Measurements from ENCODE around the gene HELQ. TPM values are rescaled to one million over a fixed set of nuclear protein-coding genes. Genes with fewer than 3 reads are reported as not detected.

The HELQ gene
- total RNA-seq, 1 donor from 2014 or later = 12.2 TPM

GRCh38 chr4:83371235-83371634 is 84.4 kb downstream of the HELQ start:
- no peak for DNase-seq (ENCODE audit: low read depth, low spot score)

- no peak for DNase-seq (ENCODE audit: low read depth, low spot score)
Observed at GRCh38 chr4:83370640-83370906, 85.0 kb downstream of the HELQ start.

- DNase-seq (ENCODE audit: low read depth, low spot score) = no peak
Observed at GRCh38 chr4:83369831-83370639, 85.6 kb downstream of the HELQ start.

- no peak for DNase-seq (ENCODE audit: low read depth, low spot score)
Observed at GRCh38 chr4:83364312-83364711, 91.3 kb downstream of the HELQ start.

- DNase-seq (ENCODE audit: low read depth, low spot score) = no peak
Observed at GRCh38 chr4:83362492-83363329, 92.9 kb downstream of the HELQ start.

GRCh38 chr4:83361416-83362103 is 94.1 kb downstream of the HELQ start:
- DNase-seq (ENCODE audit: low read depth, low spot score) = no peak

- no peak for DNase-seq (ENCODE audit: low read depth, low spot score)
Observed at GRCh38 chr4:83360018-83360417, 95.6 kb downstream of the HELQ start.

- DNase-seq (ENCODE audit: low read depth, low spot score) = no peak
Observed at GRCh38 chr4:83358410-83358809, 97.2 kb downstream of the HELQ start.

Other genes starting within 250 kb of the HELQ start
- 18.6 and 29.8 TPM in 2 replicates for gene COQ2, start 171.0 kb downstream of the HELQ start, total RNA-seq
- 5.7 and 30.7 TPM in 2 replicates for gene HPSE, start 121.0 kb downstream of the HELQ start, total RNA-seq
- 24.2 and 29.2 TPM in 2 replicates for gene MRPS18C, start 235 bp upstream of the HELQ start, total RNA-seq
- gene ABRAXAS1, start 29.3 kb upstream of the HELQ start, total RNA-seq = 23.6 and 26.4 TPM in 2 replicates
- 6.1 and 13.9 TPM in 2 replicates for gene GPAT3, start 80.3 kb upstream of the HELQ start, total RNA-seq

Measured in pulmonary artery endothelial cell (primary cell).